ENCODE results near the gene BMERB1.

DNA sequence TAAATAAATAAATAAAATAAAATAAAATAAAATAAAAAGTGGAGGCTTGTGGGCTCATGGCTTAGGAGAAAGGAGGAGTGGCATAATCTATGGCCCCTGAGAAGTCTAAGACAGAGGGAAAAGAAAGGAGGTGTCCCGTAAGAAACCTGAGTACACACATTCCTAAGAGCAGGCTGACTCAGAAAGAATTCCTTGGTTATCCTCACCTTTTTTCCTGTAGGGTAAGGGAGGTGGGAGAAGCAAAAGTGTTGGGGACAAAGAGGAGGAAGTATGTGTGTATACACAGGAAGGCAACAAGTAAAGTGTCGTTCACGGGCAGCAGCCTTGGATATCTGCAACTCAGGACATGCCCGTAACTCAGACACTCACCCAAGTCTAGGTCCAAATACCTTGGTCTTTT is 179.3 kb downstream of the BMERB1 start:
- TF ChIP-seq, protein P1, sequence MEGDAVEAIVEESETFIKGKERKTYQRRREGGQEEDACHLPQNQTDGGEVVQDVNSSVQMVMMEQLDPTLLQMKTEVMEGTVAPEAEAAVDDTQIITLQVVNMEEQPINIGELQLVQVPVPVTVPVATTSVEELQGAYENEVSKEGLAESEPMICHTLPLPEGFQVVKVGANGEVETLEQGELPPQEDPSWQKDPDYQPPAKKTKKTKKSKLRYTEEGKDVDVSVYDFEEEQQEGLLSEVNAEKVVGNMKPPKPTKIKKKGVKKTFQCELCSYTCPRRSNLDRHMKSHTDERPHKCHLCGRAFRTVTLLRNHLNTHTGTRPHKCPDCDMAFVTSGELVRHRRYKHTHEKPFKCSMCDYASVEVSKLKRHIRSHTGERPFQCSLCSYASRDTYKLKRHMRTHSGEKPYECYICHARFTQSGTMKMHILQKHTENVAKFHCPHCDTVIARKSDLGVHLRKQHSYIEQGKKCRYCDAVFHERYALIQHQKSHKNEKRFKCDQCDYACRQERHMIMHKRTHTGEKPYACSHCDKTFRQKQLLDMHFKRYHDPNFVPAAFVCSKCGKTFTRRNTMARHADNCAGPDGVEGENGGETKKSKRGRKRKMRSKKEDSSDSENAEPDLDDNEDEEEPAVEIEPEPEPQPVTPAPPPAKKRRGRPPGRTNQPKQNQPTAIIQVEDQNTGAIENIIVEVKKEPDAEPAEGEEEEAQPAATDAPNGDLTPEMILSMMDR (IDR thresholded peaks at IDR 0.05), result no peak
- TF ChIP-seq POLR2A (IDR thresholded peaks at IDR 0.05), result no peak
